ENCODE results near the gene PDE4D.

- TF ChIP-seq EZH2 (IDR thresholded peaks at IDR 0.05; ENCODE audit: insufficient read depth, low read length) (no peak), CTCF (IDR thresholded peaks at IDR 0.05; ENCODE audit: insufficient read depth, low read depth, low read length) (no peak)
These were observed 295.0 kb downstream of the PDE4D start for GRCh38 chr5:59598547-59598874.

Data from astrocyte (in vitro differentiated cells and primary cell).